ENCODE data around the gene MSL3. TPM values are rescaled to one million over a fixed set of nuclear protein-coding genes. Genes with fewer than 3 reads are reported as not detected.

Gene MSL3
- total RNA-seq, 4 donors from 2014 or later, result 19.4 to 30.4 (median 27.3) TPM

DNA sequence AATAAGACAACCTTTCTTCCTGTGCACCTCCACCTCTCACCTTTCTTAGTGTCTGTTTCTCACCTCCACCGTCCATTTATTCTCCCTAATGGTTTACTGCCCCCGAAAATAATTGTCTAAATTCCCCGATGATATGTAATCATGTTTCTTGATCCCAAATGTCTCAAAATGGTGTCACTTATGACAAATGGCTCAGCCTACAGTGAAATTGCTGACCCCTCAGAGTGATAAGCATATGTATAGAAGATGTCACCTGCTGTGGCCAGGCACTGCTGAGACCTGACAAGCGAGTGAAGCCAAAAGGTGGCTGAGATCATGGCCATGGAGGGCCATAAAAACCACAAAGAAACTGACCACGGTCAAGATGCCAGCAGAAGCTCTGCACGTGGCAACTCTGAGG lies 35.7 kb downstream of the MSL3 start:
- Histone ChIP-seq H3K4me3 (no peak overlapping the region), H3K27ac (no peak overlapping the region), H3K4me1 (no peaks in the 10 kb centered on the region), H3K9me3 (no peaks in the 10 kb centered on the region), H3K36me3 (no peaks in the 10 kb centered on the region), H3K27me3 (no peaks in the 10 kb centered on the region)
- TF ChIP-seq POLR2A (IDR thresholded peaks at IDR 0.05) (no peak), EP300 (IDR thresholded peaks at IDR 0.05) (no peak)
- TF ChIP-seq, protein P1, sequence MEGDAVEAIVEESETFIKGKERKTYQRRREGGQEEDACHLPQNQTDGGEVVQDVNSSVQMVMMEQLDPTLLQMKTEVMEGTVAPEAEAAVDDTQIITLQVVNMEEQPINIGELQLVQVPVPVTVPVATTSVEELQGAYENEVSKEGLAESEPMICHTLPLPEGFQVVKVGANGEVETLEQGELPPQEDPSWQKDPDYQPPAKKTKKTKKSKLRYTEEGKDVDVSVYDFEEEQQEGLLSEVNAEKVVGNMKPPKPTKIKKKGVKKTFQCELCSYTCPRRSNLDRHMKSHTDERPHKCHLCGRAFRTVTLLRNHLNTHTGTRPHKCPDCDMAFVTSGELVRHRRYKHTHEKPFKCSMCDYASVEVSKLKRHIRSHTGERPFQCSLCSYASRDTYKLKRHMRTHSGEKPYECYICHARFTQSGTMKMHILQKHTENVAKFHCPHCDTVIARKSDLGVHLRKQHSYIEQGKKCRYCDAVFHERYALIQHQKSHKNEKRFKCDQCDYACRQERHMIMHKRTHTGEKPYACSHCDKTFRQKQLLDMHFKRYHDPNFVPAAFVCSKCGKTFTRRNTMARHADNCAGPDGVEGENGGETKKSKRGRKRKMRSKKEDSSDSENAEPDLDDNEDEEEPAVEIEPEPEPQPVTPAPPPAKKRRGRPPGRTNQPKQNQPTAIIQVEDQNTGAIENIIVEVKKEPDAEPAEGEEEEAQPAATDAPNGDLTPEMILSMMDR (IDR thresholded peaks at IDR 0.05), result no peak
- no peak for DNase-seq (ENCODE audit: low spot score in 2 of 2)
- WGBS, 2 donors, result 83 to 96% methylated on average over 5 to 6 of the region's 6 CpGs

DNA sequence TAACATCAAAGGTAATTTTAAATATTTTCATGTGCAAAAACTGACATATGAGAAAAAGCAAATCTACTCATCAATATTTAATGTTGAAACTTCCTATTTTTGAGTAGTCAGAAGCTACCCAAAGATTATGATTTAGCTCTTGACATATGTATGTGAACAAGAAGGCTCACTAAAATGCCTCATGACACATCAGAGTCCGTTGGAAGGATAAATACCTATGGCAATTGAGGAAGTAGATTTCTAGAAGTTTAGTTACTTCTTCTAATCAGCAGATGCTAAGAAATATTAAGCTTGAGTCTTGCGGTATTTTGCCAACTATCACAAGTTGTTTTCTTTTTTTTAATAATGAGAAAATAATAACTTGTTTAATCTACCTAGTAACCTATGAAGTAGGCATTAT lies 55.3 kb downstream of the MSL3 start:
- Histone ChIP-seq H3K27ac (no peak overlapping the region), H3K27me3 (no peaks in the 10 kb centered on the region), H3K36me3 (no peaks in the 10 kb centered on the region), H3K4me3 (no peak overlapping the region), H3K9me3 (no peaks in the 10 kb centered on the region), H3K4me1 (no peaks in the 10 kb centered on the region)
- TF ChIP-seq, protein P1 (IDR thresholded peaks at IDR 0.05), result no peak
- TF ChIP-seq EP300 (IDR thresholded peaks at IDR 0.05) (no peak), POLR2A (IDR thresholded peaks at IDR 0.05) (no peak)
- no peak for DNase-seq (ENCODE audit: low spot score in 2 of 2)
- WGBS, 2 donors, result 72 to 76% methylated on average over 2 of the region's 2 CpGs

Other genes starting within 250 kb of the MSL3 start
- gene ARHGAP6, start 92.3 kb upstream of the MSL3 start, total RNA-seq, result 10 to 100 TPM; 16.0 to 51.9 (median 39.3) TPM

Measured in tibial nerve (tissue), 4 donors.